Stimulated activated CD8-positive, alpha-beta memory T cell treated with anti-CD3 and anti-CD28 coated beads, Interleukin-12 subunit alpha, Interleukin-12 subunit beta, amount 100 ng/mL, for 4 hours (primary cell): ENCODE results near the gene SLC44A5.
"Not testable (repeated sequence)": the region's sequence is repeated elsewhere in the genome, so short reads cannot be mapped to it uniquely, and the experiment has no call there.

Experiments
- DNase-seq: peaks from one replicate; pipeline ENCODE4 v3.0.0-alpha.2; 2020; ENCODE audit warnings: low read depth

Gene SLC44A5

GRCh38 chr1:75520862-75521475, 89.9 kb downstream of the SLC44A5 start:
- no peak for DNase-seq

GRCh38 chr1:75519651-75520427, 91.1 kb downstream of the SLC44A5 start:
- DNase-seq = no peak

DNA sequence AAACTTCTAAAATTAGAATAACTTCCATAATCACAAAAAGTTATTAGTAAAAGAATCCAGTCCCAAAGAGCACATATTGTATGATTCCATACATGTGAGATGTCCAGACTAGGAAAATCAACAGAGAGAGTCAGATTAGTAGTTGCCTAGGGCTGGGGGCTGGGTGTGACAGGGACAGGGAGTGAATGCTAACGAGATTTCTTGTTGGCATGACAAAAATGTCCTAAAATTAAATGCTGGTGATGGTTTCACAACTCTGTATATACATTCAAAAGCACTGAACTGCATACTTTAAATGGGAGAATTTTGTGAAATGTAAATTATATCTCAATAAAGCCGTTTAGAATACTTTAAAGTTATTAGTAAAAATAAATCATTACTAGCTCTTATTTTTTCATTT, 92.2 kb downstream of the SLC44A5 start:
- DNase-seq = no peak

DNA sequence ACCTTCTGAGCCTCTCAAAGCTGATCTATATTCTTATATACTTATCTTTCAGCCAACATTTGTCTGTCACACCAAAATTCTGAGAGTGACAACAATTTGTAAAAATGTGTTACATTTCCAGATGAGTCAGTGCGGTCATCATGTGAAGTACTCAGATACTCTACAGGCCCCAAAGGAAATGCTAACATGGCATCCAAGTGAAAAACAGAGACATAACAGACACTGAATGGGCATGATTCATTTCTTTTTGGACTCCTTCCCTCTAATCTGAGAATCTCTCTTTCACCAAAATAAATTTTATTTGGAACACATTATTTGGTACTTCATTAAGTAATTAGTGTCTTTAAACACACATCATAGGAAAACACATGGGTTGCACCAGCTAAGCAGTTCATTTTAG, 96.6 kb downstream of the SLC44A5 start:
- no peak for DNase-seq

DNA sequence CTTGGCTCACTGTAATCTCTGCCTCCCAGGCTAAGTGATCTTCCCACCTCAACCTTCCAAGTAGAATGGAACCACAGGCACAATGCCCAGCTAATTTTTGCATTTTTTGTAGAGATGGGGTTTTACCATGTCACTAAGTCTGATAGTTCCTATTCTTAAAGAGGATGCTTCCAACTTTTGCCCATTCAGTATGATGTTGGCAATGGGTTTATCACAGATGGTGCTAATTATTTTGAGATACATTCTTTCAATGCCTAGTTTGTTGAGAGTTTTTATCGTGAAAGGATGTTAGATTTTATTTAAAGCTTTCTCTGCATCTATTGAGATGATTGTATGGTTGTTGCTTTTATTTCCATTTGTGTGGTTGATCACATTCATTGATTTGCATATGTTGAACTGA, 103.9 kb downstream of the SLC44A5 start:
- DNase-seq = no peak

DNA sequence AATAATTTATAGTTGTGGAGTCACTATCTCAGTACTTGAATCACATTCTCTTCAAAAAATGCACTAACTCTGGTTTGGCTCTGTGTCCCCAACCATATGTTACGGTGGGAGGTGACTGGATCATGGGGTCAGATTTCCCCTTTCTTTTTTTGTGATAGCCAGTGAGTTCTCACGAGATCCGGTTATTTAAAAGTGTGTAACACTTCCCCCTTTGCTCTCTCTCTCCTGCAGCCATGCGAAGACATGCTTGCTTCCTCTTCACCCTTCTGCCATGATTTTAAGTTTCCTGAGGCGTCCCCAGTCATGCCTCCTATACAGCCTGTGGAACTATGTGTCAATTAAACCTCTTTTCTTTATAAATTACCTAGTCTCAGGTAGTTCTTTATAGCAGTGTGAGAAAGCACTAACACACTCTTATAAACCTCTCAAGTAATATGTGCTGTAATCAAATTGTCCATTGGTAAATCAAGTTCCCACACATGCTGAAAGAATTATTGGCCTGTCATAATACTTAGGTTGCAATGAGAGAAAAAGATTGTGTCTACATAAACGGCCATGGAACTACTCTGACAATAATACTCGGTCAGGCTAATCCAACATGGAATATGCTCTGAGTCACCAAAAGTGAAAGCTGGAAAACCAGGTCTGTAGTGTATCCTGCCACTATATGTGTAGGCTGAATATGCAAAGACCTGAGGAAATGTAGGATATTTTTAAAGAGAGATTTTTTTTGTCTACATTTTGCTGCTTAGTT, 107.5 kb downstream of the SLC44A5 start:
- no peak for DNase-seq

GRCh38 chr1:75502776-75503175, 108.1 kb downstream of the SLC44A5 start:
- no peak for DNase-seq

GRCh38 chr1:75501577-75502295, 109.2 kb downstream of the SLC44A5 start:
- no peak for DNase-seq

DNA sequence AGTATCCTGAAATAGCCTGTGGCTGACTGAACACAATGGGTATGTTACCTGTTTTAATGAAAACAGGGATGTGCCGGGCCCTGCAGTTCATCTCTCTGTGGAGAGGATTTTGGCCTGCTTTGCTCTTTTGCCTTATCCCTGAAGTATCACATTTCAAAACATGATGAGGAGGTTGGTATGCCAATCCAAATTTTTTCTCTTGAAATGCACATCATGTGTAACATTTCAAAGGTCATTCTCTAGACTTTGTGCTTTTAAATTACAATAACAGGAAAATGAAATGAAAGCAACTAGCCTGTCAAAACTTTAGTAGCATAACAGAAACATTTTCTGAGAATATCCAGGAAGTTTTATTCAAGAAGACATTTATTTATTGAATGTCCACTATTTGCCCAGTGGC, 118.9 kb downstream of the SLC44A5 start:
- DNase-seq = no peak

- DNase-seq = no peak
Measured at GRCh38 chr1:75487399-75487798, 123.5 kb downstream of the SLC44A5 start.

- DNase-seq = no peak
Measured at GRCh38 chr1:75484789-75485188, 126.1 kb downstream of the SLC44A5 start.

- no peak for DNase-seq
Measured at GRCh38 chr1:75482951-75483350, 128.0 kb downstream of the SLC44A5 start.

GRCh38 chr1:75476486-75476885, 134.4 kb downstream of the SLC44A5 start:
- DNase-seq = not testable (repeated sequence)

- DNase-seq = no peak
Measured at GRCh38 chr1:75475696-75476095, 135.2 kb downstream of the SLC44A5 start.

DNA sequence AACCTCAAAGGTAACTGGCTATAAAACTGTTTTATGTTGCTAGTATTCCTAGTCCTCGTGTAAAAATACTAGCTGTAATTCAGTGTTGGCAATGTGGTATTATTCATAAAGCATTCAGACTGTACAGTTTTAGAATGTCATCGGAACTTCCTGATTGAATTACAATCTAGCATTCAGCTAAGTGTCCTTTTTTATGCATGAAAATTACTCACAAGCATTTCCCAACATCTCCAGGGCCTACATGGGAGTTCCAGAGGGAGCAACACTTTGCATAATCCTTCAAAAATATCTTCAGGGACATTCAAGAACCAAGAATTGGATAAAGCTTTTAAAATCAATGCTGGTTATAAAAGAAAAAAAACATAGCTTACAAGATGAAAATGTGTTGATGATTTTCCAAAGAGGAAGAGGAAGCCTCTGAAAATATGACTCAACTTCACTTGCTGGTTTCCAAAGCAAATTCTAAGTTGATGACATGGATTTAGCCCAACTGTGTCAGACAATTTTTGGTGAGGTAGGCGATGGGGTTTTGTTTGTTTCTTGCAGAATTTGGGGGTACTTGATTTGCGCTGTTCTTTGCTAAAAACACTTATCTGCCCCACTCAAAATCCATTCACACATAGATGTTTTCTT, 137.8 kb downstream of the SLC44A5 start:
- DNase-seq = no peak

GRCh38 chr1:75472089-75472970, 138.6 kb downstream of the SLC44A5 start:
- no peak for DNase-seq

DNA sequence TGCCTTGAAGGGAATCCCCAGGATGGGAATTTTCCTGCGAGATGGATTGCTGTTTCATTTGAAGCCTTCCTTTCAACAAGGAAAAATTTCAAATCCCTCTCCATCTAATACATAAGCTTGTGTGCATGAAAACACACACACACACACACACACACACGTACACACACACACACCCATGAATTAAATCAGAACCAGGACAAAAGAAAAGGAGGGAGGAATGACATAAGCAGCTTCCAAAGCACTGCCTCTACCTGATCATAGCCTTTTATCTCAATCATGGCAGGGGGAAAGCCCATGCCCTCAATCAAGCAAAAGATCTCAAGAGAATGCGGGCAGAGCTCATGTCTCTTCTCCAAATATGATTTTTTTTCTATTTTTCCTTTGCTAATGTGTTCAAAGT, 139.7 kb downstream of the SLC44A5 start:
- no peak for DNase-seq

DNA sequence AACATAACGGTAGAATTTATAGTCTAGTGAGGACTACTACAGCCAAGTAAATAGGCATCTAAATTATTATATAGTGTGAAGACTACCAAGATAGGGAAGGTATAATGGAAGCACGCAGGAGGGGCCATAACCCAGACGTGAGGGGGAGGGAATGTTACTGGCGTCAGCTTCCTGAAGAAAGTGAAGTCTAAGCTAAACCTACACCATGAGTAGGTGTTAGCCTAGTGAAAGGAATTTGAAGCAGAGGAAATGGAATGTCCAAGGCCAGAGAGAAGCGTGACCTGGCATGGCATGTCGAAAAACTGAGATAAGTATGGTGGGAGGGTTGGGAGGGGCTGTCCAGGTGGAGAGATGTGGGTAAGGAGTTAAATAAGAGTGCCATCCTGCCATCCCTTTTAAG, 140.5 kb downstream of the SLC44A5 start:
- DNase-seq = no peak

DNA sequence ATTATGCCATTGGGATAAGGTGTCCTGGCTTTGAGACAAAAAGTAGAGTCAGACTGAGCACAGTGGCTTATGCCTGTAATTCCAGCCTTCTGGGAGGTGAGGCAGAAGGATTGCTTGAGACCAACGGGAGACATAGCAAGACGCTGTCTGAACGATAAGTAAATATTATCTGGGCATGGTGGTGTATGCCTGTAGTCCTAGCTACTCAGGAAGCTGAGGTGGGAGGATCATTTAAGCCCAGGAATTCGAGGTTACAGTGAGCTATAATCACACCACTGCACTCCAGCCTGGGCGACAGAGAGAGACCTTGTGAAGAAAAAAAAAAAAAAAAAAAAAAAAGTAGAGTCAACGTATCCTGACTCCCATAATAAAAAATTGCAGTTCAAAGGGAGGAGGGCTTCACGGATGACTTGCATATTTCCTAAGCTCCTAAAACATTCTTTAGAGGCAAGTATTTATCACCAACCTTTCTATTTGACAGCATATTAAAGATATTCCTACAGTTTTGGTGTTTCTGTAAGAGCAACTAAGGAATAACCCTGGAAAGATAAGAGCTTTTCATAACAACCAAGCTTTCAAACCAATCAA, 141.2 kb downstream of the SLC44A5 start:
- DNase-seq = no peak

DNA sequence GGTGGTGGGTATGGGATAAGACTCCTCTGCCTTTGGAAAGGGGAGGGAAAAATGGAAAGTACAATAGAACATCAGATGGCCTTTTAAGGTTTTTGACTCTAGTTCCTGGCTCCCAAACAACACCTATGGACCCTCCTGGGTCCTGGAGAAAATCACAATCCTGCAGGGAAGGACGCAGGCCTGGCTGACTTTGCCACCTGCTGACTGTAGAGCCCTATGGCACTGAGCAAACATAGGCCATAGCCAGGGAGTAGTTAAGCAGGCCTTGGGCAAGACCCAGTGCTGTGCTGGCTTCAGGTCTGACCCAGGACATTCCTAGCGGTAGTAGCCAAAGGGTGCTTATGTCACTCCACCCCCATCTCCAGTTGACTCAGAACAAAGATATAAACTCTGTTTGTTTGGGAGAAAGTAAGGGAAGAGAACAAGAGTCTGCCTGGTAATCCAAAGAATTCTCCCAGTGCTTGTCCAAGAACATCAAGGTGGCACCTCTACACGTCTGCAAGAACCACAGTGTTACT, 149.0 kb downstream of the SLC44A5 start:
- no peak for DNase-seq
